Measurements from ENCODE around the gene IFRD2.
"Not testable (repeated sequence)": the region's sequence is repeated elsewhere in the genome, so short reads cannot be mapped to it uniquely, and the experiment has no call there.

IFRD2 gene

DNA sequence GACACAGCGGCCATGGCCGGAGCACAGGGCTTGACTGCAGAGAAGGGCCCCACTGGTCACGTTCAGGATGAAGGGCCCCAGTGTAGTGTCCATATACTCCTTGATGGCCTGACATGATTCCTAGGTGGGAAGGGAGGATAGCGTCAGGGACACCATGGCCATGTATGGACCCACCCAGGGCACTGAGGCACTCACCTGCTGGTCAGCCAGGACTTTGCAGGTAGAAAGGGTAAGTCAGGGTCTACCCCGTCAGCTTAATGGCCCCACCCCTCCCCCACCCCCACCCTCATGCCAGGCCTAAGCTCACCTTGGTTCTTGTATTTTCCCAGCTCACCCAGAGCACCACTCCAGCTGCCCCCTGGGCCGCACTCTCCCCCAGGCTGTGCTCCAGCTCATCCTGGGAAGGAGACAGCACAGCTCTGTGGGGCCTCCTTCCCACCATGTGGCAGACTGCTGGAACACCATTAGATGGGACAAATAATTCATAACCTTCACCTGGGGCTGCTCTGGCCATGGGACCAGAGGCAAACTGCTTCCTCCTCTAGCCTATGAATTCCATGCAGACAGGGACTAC is 8.5 kb upstream of the IFRD2 start:
- DNase-seq = no peak

DNA sequence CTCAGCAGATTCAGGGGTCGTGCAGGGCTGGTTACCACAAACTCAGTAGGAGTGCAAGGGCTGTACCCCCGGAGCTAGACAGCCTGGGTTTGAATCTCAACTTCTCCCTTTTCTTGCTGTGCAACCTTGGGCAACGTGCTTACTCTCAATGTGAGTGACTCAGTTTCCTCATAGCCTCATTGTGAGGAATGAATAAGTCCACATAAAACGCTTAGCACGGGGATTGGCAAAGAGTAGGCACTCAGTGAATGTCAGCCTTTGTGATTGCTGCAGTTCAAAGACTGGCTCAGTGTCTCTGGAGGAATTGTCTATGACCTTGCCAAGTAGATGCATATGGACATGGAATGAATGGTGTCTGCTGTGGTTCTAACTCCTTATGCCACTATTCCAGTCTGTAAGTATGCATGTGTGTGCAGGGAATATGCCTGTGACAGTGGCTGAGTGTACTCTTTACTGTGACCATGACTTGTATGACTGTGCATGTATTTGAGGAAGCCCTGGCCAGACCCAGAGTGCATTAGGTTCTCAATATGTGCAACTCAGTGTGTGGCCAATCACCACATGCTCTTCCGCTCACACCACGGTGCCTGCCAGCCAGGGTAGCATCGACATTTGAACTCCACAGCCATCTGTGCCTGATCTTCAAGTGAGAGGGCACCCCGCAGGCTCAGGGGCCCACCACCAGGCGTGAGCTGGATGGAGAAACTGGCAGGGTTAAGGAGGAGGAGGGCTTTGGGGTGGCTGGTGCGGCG is 7.9 kb upstream of the IFRD2 start:
- DNase-seq = no peak

DNA sequence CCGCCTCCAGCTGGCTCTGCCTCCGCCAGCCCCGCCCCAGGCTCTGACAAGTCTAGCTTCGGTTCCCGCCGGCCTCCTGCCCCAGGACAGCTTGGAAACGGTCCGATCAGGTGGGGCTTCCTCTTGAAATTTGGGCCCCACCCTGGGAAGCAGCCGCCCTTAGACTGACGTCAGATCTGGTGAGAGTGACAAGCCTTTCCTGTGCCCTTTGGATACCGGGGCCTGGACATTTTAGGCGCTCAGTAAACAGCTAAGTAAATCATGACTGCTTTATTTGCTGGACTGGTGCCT is 7.4 kb upstream of the IFRD2 start:
- DNase-seq = no peak

DNA sequence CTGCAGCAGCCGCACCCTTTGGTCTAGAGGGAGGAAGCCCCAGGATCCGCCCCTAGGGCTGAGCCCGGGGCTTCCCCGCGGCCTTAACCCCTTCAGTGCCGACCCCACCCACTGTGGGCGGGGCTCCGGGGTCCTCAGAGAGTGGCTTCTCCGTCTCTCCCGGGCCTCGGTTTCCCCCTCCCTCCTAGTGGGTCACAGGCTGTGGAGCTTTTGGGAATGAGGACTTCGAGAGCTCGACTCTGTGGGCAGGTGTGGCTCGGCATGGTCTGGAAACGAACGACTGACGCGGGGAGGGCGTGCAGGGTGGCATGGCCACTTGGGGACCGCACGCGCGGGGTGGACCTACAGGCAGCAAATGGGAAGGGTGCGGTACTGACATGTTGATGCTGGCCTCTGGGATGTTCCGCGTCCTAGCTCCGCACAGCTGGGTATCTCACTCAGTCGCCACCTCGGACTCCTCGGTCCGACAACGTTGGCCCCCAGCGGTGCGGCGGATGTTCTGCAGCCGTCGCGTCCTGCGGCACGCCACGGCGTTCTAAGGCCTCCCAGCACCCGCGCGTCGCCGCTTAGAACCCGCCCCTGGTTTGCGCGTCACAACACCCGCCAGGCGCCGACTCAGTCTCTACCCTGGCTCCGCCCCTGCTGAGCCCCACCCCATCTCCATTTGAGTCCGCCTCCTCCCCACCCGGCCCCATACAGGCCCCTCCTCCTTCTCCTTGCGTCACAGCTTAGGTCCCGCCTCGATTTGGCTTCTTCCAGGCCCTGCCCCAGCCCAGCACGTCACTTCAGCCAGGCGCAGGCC is 6.8 kb upstream of the IFRD2 start, which contains the start of the genes HYAL3 and NAA80:
TSS of gene HYAL3 (minus strand) at position 570 of the 802 bp plus-strand sequence. CDS start 3,803 bp downstream, outside the sequence.
TSS of gene NAA80 (minus strand) at position 570 of the 802 bp plus-strand sequence. CDS start 1,942 bp downstream, outside the sequence.
- peak; percentile 99 for DNase-seq

DNA sequence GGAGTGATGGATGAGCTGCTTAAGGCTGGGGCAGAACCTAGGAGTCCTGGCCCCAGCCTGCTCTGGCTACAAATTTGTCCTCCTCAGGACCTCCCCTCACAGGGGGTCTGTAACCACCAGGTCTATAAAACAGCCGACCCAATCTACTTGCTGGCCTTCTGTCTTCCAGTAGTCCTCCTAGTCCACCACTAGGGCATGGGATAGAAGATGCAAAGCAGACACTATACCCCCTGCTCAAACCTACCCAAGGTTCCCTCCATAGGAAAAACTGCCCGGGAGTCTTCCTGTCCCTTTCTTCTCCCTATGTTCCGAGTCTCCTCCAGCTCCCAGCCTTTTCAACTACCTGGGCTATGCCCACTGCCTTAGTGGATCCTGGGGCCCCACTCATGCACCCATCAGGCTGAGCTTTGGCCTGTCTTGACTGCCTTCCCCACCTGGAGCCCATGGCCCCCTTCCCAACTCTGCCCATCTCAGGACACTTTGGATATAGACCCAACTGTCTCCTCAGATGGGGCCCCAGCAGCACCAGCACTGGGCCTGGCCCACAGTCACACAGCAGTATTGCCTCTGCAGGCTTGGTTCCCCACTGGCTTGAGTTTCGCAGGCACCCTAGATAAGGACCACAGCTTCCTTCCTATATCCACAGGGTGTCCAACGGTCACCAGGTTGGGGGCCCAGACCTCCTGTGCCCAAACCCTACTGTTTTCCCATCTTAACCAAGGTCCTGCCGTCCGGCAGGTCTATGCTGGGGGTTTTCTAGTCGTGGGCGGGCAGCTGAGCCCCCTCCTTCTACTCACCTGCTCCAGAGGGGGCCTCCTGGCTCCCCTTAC is 5.9 kb upstream of the IFRD2 start:
- no peak for DNase-seq

DNA sequence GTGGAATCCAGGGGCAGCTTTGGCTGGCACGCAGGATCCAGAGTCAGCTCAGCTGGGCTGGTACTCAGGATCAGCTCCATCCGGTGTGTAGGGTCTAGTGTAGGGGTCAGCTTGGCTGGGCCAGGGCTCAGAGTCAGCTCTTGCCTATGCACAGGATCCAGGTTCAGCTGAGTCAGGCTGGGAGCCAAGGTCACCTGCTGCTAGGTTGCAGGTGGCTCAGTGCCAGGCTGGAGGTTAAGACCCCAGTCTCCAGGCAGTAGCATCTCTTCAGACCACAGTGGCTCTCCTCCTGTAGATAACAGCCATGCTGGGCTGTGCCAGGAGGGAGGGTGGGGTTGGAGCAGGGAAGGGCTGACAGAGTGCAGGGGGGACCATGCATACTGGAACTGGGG is 5.2 kb upstream of the IFRD2 start:
- no peak for DNase-seq

DNA sequence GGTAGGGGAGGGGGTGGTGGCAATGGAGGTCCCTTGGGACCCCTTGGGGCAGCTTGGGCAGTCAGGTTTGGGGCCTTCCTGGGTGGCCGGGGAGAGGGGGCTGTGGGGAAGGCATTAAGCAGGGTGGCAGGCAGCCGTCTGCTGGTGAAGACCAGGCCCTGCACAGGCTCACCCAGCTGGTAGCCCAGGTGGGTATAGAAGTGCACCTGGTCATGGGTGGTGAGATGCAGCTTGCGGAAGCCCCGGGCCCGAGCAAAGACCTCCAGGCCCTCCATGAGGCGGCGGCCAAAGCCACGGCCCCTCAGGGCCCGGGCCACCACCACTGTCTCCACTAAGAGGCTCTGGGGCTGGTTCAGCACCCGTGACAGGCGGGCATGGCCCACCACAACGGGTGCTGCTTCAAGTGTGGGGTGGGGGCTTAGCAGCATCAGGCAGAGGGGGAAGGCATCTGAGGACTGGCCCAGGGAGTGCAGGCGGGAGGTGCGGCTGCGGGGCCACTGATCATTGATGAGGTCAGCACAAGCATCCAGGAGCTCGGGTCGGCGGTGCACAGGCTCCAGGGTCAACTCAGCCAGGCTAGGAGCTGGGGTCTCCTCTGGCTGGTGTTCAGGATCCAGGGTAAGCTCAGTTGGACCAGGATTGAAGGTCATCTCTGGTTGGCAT is 4.6 kb upstream of the IFRD2 start:
- no peak for DNase-seq

DNA sequence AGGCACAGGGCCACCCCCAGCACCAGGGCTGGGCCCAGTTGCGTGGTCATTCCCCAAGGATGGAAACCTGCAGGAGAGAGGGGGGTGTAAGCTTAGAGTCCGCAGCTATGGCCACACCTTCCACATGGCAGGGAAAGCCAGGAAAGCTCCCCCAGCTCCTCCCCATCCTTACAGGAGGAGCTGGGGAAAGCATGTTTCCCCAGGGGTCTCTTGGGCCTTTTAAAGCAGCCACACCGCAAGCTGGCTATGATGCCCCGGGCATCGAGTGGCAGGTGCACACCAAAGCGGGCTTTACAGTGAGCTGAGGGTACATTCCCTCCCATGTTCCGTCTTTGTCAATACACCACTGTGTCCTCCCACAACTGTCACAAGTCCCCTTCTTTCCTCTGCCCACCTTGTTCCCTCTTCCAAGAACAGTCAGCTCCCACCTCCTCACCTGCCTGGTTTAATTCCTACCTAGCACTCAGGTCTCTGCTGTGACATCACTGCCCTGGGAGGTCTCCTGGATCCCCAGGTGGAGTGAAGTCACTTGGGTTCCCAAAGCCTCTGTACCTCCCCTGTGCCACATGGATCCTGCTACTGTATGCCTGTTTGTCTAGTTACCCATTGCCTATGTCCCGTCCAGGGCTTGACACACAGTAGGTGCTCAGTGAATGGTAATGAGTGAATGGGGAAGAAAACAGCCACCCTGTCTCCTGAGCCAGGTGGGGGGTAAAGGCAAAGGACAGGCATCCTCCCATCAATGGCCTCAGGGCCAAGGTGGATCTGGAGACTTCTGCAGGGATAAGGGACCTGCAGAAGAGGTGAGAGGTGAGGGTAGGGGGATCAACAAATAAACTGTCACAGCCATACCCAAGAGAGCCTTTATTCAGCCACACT is 3.6 kb upstream of the IFRD2 start:
- no peak for DNase-seq

DNA sequence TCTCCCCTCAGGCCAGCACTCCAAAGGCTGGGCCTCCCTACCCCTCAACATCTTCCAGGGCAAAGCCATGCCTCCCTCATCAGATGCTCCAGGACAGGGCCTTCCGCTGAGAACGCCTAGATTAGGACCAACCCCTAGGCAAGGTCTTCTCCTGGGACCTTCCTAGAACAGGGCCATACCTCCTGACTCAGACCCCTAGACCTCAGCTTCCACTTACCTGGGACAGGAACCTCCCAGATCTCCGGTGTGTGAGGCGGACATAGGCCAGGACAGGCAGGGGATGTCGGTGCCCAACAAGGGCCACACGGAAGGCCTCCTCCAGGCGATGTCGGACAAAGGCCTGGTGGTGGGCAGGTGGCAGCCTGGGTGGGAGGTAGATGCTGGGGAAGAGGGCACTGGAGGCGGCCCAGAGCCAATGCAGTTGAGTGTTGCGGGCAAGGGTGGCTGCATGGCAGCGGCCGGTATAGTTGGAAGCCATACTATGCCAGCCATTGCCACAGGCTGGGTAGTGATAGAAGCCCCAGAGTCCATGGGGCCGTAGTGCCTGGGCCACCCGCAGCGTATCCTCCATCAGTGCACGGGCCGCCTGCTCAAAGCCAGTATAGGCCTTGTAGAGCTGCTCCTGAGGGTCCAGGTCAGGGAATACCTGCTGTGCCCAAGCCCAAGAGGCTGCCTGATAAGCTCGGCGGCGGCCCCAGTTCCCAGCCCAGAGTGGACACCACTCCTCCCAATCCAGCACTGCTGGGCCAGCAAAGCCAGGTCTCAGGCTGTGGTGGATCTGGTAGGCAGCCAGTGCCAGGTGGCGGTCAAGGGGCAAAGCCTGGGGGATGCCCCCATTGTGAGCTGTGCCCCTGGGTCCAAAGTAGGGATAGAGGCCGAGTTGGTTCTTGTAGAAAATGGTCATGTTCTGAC is 2.5 kb upstream of the IFRD2 start:
- no peak for DNase-seq

DNA sequence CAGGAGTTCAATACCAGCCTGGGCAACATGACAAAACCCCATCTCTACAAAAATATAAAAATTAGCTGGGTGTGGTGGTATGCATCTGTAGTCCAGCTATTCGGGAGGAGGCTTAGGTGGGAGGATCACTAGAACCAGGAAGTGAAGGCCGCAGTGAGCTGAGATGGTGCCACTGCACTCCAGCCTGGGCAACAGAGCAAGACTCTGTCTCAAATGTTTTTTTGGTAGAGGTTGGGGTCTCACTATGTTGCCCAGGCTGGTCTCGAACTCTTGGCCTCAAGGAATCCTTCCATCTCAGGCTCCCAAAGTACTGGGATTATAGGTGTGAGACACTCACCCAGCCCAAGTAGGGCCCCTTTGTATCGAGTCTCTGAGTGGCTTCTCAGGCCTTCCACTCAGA is 1.9 kb upstream of the IFRD2 start:
- DNase-seq = no peak

DNA sequence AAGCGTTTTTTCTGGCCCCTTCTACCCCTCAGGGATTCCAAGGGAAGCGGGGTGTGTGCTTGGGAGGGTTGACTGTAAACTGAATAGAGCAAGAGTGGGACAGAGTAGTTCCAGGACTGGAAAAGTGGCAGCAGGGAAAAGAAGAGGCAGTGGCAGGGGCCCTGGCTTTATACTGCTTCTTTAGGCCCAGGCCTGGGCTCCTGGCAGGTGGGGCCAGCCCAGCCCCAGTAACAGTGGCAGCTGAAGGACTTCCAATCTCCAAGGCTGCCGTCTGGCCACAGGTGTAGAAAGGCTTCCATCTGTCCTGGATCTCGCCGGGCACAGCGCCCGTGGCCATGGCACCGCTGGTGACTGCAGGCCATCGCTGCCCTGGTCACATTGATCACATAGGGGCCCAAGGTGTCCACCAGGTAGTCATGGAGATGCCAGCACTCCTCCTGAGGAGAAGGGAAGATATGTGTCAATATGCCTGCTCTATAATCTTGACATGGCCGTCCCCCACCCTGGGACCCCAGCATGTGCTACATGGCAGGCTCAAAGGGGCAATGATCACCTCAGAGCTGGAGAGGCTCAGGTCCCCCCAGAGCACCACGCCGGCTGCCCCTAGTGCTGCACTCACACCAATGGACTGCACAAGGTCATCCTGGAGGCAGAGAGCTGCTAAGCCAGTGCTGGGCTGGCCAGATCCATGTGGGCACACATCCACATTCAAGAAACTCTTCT is 1.0 kb upstream of the IFRD2 start:
- no peak for DNase-seq

DNA sequence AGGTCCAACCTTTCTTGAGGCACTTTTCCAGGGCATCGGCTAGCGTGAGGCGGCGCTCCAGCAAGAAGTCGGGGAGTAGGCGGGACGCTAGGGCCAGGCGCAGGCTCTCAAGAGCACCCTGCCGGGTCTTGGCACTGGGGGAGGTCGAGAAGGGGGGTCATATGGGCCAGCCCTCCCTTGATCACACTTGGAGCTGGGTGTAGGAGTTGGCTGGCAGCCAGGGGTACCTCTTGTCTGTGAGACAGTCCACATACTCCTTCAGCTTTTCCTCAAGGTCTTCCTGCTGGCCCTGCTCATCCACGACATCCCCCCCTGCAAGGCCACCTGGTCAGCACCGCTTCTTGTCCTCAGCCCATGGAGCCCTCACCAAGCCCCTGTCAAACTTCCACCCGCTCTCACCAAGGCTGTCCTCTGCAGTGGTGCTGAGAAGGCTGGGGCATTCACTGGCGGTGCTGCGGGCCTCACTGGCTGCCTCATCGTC is 2.0 kb downstream of the IFRD2 start:
- DNase-seq = no peak

DNA sequence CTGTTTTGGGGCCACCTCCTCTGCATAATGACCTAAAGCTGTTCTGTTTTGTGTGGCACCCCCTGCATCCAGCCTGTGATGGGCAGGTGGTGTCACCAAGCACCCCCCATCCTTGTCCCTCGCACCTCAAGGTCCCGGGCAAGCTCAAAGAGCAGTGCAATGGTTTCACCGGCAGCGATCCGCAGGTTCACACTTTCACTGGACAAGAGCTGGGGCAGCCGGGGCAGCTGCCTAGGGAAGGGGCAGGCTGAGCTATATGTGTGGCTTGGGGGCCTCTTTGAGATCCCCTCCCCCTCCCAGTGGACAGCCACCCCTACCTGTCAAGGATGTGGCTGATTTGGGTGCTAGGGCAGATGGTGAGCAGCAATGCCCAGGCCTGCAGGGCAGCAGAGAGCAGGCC is 3.1 kb downstream of the IFRD2 start:
- no peak for DNase-seq

DNA sequence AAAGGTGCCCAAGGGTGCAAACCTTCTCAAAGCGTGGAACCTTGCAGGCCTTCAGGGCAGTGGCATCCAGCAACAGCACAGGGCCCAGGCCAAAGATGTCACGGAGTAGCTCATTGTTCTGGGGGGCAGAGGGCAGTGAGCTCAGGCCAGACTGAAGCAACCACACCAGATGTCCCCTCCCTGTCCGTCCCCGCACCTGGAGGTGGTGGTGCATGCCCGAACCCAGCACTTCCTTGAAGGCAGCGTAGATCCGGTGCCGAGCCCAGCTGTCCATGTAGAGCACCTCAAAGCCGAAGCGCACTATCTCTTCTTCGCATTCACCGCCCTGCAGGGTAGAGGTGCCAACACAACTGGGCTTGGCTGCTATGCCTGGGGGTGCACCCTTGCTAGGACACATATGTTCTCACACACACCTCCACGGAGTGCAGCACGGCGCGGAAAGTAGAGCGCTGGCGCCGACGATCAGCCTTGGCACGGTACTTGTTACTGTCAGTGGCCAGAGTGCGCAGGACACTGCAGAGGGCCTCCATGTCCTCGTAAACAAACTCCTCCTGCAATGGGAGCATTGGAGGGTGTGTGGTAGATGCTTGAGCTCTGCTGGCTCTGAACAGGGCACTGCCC is 3.7 kb downstream of the IFRD2 start:
- DNase-seq = no peak

DNA sequence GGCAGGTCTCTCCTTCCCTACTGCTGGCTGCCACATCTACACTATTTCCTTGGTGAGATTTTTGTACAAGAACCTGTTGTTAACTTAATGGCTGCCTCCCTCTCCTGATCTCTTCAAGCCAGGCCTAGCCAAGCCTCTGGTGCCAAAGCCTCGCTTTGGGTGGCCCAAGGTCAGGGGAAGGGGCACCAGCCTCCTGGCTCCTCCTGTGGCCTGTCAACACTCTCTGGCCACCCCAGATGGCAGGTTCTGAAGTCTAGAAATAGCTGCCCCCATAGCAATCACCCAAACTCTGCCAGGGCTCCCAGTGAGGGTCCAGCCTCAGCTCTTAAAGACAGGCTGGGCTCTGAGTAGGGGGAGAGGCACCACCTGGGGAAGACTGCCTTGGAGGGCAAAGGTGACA is 5.0 kb downstream of the IFRD2 start:
- DNase-seq = no peak

DNA sequence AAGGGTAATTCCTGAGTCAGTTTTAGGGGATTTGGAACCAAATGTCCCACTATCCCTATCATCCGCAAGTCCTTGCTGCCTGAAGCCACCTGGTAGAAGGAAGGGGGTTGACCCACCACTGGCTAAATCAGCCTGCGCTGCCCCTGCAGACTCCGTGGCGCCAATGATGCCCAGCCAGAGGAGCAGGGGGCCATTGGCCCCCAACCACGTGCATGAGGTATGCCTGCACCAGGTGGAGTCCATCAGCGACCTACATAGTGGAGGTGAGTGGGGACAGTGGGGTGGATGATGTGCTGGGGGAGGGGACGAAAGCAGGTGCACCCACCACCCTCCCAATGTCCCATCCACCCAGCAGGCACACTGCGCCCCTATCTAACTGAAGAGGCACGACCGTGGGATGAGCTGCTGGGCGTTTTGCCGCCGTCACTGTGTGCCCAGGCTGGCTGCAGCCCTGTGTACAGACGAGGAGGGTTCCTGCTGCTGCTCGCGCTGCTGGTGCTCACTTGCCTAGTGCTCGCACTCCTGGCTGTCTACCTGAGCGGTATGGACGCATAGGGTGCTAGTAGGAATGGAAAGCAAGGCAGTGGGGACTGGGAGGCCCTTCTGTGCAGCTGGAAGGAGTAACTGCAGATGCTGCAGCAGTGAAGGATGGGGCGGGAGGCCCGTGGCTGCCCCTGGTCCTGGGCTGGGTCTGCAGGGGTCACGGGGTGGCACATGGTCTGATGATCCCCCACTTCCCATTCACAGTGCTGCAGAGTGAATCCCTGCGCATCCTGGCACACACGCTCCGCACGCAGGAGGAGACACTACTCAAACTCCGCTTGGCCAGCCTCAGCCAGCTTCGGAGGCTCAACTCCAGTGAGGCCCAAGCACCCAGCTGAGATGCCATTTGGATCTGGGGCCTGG is 5.7 kb downstream of the IFRD2 start:
- DNase-seq = no peak

DNA sequence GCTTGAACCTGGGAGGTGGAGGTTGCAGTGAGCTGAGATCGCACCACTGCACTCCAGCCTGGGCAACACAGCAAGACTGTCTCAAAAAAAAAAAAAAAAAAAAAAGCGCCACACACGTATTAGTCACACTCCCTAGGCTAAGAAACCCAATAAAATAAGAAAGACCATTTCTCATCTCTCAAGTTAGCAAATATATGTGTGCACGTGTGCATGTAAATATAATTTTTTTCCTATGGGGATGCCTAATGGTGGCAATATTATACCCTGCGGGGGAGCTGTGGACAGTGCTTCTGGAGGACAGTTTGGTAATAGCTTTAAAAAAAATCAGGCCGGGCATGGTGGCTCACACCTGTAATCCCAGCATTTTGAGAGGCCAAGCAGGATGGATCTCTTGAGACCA is 8.1 kb downstream of the IFRD2 start:
- DNase-seq = not testable (repeated sequence)

Measured in activated naive CD4-positive, alpha-beta T cell treated with anti-CD3 and anti-CD28 coated beads, Interleukin-2, amount 50 U/mL, for 16 hours (primary cell).